Stimulated activated naive B cell treated with anti-CD40 and anti-IgM and Interleukin-4, amounts not matched to agents 10 μg/mL and 1 μg/mL and 100 μg/mL, for 72 hours (primary cell): Measurements from ENCODE around the gene FOXN4.
A peak's percentile ranks its signal among the peaks of the same experiment; 100 is the strongest.
"Not testable (repeated sequence)": the region's sequence is repeated elsewhere in the genome, so short reads cannot be mapped to it uniquely, and the experiment has no call there.

Experiments used
- ATAC-seq, 2 donors: fragments of 150-1000 bp; cut with Tn5 transposase; replicated peaks; 2 replicates each; pipeline ENCODE4 v1.10.0; 2021; ENCODE audit warnings: moderate library complexity in 1 of 2
- DNase-seq: peaks from one replicate; pipeline ENCODE4 v3.0.0; 2021
- H3K27ac Mint-ChIP-seq: one replicate; pipeline ENCODE4 v1.8.0; 2022; ENCODE audit warnings: mild to moderate bottlenecking, mixed read lengths
- H3K27me3 Mint-ChIP-seq, 2 donors: one replicate each; pipeline ENCODE4 v1.8.0; 2022; ENCODE audit warnings: mixed read lengths in 2 of 2
- H3K36me3 Mint-ChIP-seq, 2 donors: one replicate each; pipeline ENCODE4 v1.8.0; 2022; ENCODE audit warnings: mixed read lengths in 2 of 2, mild to moderate bottlenecking in 1 of 2
- H3K4me1 Mint-ChIP-seq, 2 donors: one replicate each; pipeline ENCODE4 v1.8.0; 2022; ENCODE audit warnings: mixed read lengths in 2 of 2, mild to moderate bottlenecking in 1 of 2
- H3K4me3 Mint-ChIP-seq, 2 donors: one replicate each; pipeline ENCODE4 v1.8.0; 2022; ENCODE audit warnings: mild to moderate bottlenecking in 2 of 2, mixed read lengths in 2 of 2, moderate library complexity in 1 of 2
- H3K9me3 Mint-ChIP-seq, 2 donors: one replicate each; pipeline ENCODE4 v1.8.0; 2022; ENCODE audit warnings: mixed read lengths in 2 of 2, mild to moderate bottlenecking in 1 of 2

The FOXN4 gene

DNA sequence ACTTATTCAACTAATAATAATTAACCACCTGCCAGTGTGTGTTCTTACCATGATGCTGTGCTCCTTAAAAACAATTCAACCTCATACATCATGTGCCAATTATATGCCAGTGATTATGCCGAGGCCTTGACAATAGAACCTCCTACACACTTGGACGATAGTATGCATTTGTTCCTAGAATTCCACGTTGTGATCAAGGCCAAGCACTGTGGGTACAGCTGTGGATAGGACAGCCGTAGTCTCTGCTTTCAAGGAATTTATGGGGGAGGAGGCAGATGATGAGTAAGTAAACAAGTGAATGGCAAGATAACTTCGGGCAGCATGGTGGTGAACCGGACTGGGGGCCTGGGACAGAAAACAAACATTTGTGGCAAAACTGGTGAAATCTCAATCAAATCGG lies 20.6 kb upstream of the FOXN4 start:
- no peaks in the 10 kb centered on the region for H3K4me1 Mint-ChIP-seq
- no peaks in the 10 kb centered on the region for H3K9me3 Mint-ChIP-seq
- no peak overlapping the region for H3K27ac Mint-ChIP-seq
- DNase-seq (no peak), ATAC-seq (no peak)
- peaks cover 5 to 10% of the 10 kb centered on the region in 2 donors for H3K27me3 Mint-ChIP-seq
- no peaks in the 10 kb centered on the region for H3K36me3 Mint-ChIP-seq
- H3K4me3 Mint-ChIP-seq = no peak overlapping the region

DNA sequence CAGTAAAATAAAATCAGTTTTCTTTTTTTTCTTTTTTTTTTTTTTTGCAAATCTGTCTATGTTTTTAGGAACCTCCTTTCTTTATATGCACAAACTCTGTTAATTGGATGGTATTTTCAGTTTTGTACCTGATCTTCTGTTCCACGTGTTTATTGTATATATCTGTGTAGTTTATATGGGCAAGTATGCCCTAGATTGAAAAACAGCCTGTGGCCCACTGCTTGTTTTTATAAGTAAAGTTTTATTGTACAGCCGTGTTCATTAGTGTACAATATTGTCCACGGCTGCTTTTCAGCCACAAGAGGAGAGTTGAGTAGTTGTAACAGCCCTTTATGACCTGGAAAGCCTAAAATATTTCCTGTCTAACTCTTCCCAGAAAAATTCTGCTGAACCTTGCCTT lies 19.9 kb upstream of the FOXN4 start:
- ATAC-seq (no peak), DNase-seq (no peak)
- Mint-ChIP-seq H3K4me1 (no peaks in the 10 kb centered on the region), H3K4me3 (no peak overlapping the region), H3K9me3 (no peaks in the 10 kb centered on the region), H3K27ac (no peak overlapping the region), H3K36me3 (no peaks in the 10 kb centered on the region), H3K27me3 (peaks cover 5 to 11% of the 10 kb centered on the region in 2 donors)

DNA sequence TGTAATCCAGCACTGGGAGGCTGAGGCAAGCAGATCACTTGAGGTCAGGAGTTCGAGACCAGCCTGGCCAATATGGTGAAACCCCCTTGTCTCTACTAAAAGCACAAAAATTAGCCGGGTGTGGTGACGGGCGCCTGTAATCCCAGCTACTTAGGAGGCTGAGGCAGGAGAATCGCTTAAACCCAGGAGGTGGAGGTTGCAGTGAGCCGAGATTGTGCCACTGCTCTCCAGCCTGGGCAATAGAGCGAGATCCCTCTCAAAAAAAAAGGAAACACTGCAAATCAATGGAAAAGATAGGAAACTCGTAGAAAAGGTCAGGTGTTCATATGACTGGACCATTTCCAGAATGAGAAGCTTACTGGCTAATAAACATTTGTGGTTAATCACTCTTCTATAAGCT lies 12.2 kb upstream of the FOXN4 start:
- not testable (repeated sequence) for H3K4me3 Mint-ChIP-seq, ATAC-seq, H3K4me1 Mint-ChIP-seq, H3K27ac Mint-ChIP-seq, H3K36me3 Mint-ChIP-seq, DNase-seq, H3K9me3 Mint-ChIP-seq
- peaks cover 23 to 31% of the 10 kb centered on the region in 2 donors for H3K27me3 Mint-ChIP-seq

DNA sequence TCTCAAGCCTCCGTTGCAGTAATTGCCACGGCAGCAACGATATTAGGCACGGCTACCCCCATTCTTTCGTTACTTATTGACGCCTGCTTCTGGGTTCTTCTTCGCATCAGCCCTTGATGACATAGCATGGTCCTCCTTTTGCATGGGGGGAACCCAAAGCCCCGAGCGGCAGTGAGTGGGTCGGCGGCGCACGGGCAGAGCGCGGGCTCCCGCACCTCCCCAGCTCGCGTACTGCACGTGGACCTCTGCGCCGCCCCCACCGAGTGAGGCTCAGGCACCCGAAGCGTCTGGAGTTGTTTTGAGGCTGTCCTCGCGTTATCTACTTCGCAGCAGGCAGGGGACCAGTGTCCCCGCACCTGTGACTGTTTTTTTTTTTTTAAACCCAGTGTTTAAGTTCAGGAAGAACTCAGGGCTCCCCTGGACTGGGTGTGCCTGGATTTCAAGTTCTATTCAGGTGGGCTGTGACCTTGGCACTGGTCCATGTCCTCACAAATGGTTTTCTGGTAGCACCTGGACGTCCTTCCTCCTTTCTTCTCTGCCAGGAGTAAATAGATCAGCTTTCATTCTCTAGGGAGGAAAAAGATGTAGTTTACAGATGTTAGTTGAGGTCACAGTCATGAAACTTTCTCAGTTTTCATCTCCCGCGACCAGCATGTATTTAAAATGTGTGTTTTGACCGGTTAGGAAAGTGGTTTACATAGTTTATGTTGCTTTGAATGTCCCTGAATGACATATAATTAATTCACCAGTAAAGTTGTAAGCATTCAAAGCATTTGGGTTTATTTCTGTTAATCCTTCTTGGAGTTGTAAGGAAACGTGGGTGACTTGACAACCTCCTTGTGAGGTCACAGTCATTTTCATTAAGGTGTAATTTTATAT lies 1.4 kb upstream of the FOXN4 start:
- no peak for DNase-seq
- peaks cover 10 to 18% of the 10 kb centered on the region in 2 donors for H3K4me1 Mint-ChIP-seq
- ATAC-seq = peak; percentile 56 to 71
- H3K36me3 Mint-ChIP-seq = no peaks in the 10 kb centered on the region
- peak overlapping the region; percentile 57 for H3K27ac Mint-ChIP-seq
- no peaks in the 10 kb centered on the region for H3K9me3 Mint-ChIP-seq
- H3K4me3 Mint-ChIP-seq = peak overlapping the region; percentile 80
- H3K27me3 Mint-ChIP-seq = peaks cover 62 to 80% of the 10 kb centered on the region in 2 donors

DNA sequence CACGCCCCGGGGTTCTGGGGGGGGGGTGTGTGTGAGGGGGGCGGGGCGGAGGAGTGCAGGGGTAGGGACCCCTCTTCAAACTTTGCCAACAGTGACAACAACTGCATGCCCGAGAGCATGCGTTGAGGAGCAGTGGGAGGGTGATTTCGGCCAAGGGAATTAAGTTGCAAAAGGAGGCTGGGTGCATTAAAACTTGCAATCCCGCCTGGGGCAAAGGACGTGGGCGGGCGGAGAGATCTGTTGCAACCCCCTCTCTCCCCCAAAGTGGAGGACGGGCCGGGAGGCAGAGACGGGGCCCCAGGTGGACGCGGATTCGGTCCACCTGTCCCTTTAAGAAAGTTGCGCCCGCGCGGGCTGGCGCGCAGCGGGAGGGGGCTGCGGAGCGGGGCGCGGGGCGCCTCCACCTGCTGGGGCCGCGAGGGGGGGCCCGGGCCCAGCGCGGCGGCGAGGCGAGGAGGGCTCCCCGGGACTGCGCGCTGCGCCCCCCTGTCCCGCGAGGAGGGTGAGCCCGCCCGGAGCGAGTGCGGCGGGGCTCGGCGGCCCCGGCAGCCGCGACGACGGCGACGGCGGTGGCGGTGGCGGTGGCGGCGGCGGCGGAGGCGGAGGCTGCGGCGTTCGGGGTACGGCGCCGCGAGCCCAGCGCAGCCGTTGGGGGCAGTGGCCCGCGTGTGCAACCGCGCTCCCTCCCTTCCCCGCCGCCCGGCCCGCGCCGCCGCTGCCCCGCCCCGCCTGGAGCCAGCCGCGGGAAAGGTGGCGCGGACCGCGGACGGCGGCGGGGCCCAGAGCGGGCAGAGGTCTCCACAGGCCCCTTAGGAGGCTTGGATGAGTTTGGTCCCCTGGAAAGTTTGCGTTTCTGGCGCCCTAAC lies 530 bp upstream of the FOXN4 start:
- DNase-seq (no peak), ATAC-seq (peak; percentile 42 to 52)
- peaks cover 10 to 18% of the 10 kb centered on the region in 2 donors for H3K4me1 Mint-ChIP-seq
- no peak overlapping the region for H3K27ac Mint-ChIP-seq
- no peaks in the 10 kb centered on the region for H3K9me3 Mint-ChIP-seq
- peaks cover 60 to 75% of the 10 kb centered on the region in 2 donors for H3K27me3 Mint-ChIP-seq
- H3K36me3 Mint-ChIP-seq = no peaks in the 10 kb centered on the region
- H3K4me3 Mint-ChIP-seq = peak overlapping the region; percentile 88 to 92

DNA sequence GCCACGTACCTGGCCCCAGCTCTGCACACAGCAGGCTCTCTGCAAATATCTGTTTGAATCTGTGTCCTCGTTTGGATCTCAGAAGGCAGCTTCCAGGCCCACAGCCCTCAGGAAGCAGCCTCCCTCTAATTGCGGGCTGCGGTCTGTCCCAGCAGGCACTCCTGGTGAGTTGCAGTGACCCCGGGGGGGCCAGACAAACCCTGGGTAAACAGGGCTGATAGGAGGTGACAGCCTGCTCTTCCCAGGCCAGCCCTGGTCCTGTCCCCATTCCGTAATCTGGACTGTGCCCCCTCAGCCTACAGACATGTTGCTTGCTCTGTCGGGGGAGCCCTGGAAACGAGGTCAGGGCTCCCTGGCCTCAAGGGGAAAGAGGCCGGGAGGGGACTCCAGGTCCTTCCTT lies 2.0 kb downstream of the FOXN4 start:
- H3K27me3 Mint-ChIP-seq = peaks cover 56 to 71% of the 10 kb centered on the region in 2 donors
- ATAC-seq = no peak
- peaks cover 10 to 18% of the 10 kb centered on the region in 2 donors for H3K4me1 Mint-ChIP-seq
- no peak overlapping the region for H3K27ac Mint-ChIP-seq
- no peak overlapping the region for H3K4me3 Mint-ChIP-seq
- no peaks in the 10 kb centered on the region for H3K36me3 Mint-ChIP-seq
- no peaks in the 10 kb centered on the region for H3K9me3 Mint-ChIP-seq
- DNase-seq = no peak

DNA sequence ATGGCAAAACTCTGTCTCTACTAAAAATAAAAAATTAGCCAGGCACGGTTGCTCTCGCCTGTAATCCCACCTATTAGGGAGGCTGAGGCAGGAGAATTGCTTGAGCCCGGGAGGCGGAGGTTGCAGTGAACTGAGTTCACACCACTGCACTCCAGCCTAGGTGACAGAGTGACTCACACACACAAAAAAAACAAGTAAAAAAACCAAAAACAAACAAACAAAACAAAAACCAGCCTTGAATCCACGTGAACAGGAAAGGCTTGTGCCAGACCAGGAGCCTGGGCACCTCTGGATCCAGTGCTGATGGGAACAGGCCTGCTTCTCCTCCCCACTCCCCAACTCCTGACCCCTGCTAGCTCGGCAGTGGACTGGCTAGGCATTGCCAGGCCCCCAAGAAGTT lies 3.5 kb downstream of the FOXN4 start:
- Mint-ChIP-seq H3K36me3 (no peaks in the 10 kb centered on the region), H3K4me1 (peaks cover 7 to 16% of the 10 kb centered on the region in 2 donors), H3K27ac (no peak overlapping the region), H3K4me3 (no peak overlapping the region), H3K27me3 (peaks cover 52 to 71% of the 10 kb centered on the region in 2 donors), H3K9me3 (no peaks in the 10 kb centered on the region)
- ATAC-seq (no peak), DNase-seq (no peak)

DNA sequence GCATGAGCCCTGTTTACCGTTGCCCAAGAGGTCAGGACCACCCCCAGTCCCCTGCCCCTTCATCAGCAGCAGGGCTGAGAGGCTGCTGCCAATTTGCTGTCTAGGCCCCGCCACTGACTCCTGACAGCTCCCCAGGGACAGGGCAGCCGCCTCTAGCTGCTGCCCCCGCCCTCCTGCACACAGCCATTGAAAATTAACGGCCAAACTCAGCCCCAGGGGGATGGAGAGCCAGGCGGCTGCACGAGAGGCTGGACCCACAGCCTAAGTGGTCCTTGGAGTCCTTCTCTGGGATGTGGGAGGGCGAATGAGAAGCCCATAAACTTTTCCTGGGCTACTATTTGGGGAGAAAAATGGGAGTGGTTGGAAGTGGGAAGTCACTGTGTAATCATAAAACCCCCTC lies 4.6 kb downstream of the FOXN4 start:
- peaks cover 2 to 9% of the 10 kb centered on the region in 2 donors for H3K4me1 Mint-ChIP-seq
- H3K9me3 Mint-ChIP-seq = no peaks in the 10 kb centered on the region
- ATAC-seq = no peak
- no peaks in the 10 kb centered on the region for H3K36me3 Mint-ChIP-seq
- no peak overlapping the region for H3K4me3 Mint-ChIP-seq
- H3K27ac Mint-ChIP-seq = no peak overlapping the region
- DNase-seq = no peak
- H3K27me3 Mint-ChIP-seq = peaks cover 47 to 63% of the 10 kb centered on the region in 2 donors

DNA sequence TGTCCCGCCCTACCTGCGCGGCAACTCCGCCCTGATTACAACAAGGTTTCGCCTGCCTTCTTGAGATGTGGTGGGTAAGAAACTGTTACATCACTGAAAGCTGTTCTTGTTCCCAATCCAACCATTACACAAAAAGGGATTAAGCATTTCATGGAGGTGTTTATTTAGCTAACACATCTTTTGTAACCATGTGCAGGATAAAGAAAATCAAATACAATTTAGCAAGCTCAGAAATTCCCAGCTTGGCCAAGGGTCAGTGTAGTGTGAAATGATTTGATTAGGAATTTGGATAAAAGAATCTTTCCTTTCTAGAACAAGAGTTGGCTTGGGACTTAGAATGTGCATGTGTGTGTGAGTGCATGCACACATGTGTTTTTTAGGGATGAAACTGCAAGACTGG lies 6.3 kb downstream of the FOXN4 start:
- Mint-ChIP-seq H3K4me1 (no peaks in the 10 kb centered on the region), H3K4me3 (no peak overlapping the region), H3K27me3 (peaks cover 39 to 50% of the 10 kb centered on the region in 2 donors), H3K9me3 (no peaks in the 10 kb centered on the region), H3K36me3 (no peaks in the 10 kb centered on the region), H3K27ac (no peak overlapping the region)
- DNase-seq (no peak), ATAC-seq (no peak)

DNA sequence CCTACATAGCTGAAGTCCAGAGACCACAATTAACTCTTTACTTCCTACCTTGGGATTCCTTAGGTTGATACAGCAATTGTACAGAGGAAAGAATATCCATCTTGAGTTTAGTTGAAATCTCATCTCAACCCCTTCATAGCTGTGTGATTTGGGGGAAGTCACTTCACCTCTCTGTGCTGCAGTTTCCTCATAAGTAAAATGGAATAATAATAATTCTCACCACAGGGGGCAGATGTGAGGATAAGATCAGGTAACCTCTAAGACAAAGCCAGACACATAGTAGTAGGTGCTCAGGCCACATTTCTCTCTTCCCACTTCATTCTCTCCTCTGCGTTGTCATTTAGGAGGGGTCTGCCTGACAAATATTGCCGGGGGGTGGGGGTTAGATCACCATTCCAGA lies 6.7 kb downstream of the FOXN4 start:
- Mint-ChIP-seq H3K4me1 (no peaks in the 10 kb centered on the region), H3K9me3 (no peaks in the 10 kb centered on the region), H3K27ac (no peak overlapping the region), H3K4me3 (no peak overlapping the region), H3K36me3 (no peaks in the 10 kb centered on the region), H3K27me3 (peaks cover 35 to 46% of the 10 kb centered on the region in 2 donors)
- DNase-seq (no peak), ATAC-seq (peak in 1 of 2 donors; percentile 47)

DNA sequence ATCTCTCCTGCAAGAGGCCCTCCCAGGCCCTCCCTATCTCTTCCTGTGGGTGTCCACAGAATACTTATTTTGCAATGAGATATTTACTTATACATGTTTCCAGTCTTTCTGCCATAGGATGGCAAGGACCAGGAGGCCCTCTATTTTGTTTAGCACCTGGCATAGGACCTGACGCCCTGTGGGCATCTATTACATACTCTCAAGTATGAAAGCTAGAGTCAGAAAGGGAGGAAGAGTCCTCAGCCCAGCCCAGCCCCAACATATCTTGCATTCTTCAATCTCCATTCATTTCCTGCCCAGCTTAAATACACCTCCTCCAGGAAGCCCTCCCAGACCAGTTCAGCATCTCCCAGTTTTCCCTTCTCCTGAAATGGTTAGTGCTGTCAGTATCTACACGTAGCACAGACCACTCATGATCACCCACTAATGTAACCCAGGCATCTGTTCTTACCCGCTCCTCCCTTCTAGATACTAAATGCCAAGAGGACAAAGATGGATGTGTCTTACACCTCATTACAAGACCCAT lies 7.4 kb downstream of the FOXN4 start:
- peaks cover 30 to 39% of the 10 kb centered on the region in 2 donors for H3K27me3 Mint-ChIP-seq
- no peak overlapping the region for H3K27ac Mint-ChIP-seq
- H3K9me3 Mint-ChIP-seq = no peaks in the 10 kb centered on the region
- no peaks in the 10 kb centered on the region for H3K36me3 Mint-ChIP-seq
- no peak for ATAC-seq
- H3K4me3 Mint-ChIP-seq = no peak overlapping the region
- no peaks in the 10 kb centered on the region for H3K4me1 Mint-ChIP-seq
- DNase-seq = no peak

DNA sequence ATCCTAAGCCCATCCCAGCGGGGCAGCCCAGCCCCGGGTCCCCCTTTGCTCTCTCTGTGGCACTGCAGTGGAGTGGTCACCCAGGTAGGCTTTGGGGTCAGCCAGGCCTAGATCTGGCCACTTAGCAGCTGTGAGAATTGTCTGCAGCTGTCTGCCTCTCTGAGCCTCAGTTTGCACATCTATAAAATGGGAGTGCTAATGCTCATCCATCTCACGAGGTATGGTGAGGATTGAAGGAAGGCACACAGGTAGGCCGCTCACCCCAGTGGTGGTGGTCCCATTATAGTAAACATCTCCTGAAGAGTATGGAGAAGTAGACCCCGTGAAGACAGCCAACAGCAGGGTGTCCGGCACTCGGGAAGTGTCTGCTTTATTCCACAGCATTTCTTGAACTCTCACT lies 9.2 kb downstream of the FOXN4 start:
- Mint-ChIP-seq H3K36me3 (no peaks in the 10 kb centered on the region), H3K4me1 (no peaks in the 10 kb centered on the region)

DNA sequence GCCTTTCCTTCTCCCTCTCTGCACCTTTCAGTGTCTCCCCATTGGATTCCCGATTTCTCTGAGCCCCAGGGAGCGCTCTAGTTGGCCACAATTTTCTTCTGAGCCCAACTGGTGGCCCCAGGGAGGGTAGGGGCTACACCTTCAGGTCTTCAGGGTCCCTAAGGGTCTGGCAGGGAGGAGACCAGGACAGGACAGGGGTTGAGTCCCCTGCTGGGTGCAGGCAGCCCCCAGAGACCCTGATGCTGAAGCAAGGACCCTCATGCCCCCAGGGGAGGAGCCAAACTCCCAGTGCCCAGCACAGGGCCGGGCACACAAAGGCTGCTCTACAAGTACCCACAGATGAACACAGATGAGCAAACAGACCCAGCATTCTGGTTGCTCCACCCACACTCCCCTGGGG lies 12.7 kb downstream of the FOXN4 start:
- Mint-ChIP-seq H3K4me3 (no peak overlapping the region), H3K27me3 (peaks cover 28 to 36% of the 10 kb centered on the region in 2 donors), H3K36me3 (no peaks in the 10 kb centered on the region), H3K27ac (no peak overlapping the region), H3K4me1 (peaks cover 1 to 3% of the 10 kb centered on the region in 2 donors), H3K9me3 (no peaks in the 10 kb centered on the region)
- no peak for ATAC-seq
- DNase-seq = no peak

More for the DNA sequence above, 9.2 kb downstream of the FOXN4 start:
- Mint-ChIP-seq H3K9me3 (no peaks in the 10 kb centered on the region), H3K4me3 (no peak overlapping the region), H3K27ac (peak overlapping the region; percentile 11), H3K27me3 (peaks cover 28 to 40% of the 10 kb centered on the region in 2 donors)
- ATAC-seq = no peak
- no peak for DNase-seq

DNA sequence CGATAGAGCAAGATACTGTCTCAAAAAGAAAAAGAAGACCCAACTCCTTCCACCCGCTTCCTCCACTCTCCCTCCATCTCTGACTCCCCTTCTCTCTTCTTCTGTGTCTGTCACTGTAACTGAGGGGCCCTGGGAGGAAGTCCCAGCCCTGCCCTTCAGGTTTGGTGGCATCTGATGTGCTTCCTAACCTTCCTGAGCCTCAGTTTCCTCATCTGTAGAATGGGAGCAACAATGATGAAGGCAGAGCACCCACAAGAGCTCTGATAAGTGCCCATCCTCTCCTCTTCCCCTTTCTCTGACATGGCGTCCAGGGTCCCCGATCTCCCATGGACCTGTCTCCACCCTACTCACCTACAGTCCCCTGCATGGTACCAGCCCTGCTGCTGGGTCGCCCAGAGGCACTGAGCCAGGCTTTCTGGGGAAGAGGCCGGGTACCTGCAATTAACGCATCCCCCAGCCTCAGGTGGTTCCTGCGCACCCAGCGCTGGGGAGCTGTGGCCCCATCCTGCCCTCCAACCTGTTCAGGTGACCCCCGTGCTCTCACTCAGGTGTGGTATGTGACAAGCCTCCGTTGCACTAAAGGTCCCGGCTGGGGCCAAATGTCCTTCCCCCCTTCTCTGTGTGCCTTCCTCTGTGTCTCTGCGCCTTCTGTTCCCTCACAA lies 13.2 kb downstream of the FOXN4 start:
- no peak for ATAC-seq
- Mint-ChIP-seq H3K4me1 (peaks cover 2 to 5% of the 10 kb centered on the region in 2 donors), H3K27me3 (peaks cover 34 to 38% of the 10 kb centered on the region in 2 donors), H3K9me3 (no peaks in the 10 kb centered on the region), H3K4me3 (no peak overlapping the region), H3K36me3 (no peaks in the 10 kb centered on the region), H3K27ac (no peak overlapping the region)
- no peak for DNase-seq
